NCI-H2029 (cell line): ENCODE measurements around the gene GPC1.

Experiments used
- DNase-seq: peaks from one replicate; lab custom pipeline; 2025; lab: John Stamatoyannopoulos, UW

The GPC1 gene

DNA sequence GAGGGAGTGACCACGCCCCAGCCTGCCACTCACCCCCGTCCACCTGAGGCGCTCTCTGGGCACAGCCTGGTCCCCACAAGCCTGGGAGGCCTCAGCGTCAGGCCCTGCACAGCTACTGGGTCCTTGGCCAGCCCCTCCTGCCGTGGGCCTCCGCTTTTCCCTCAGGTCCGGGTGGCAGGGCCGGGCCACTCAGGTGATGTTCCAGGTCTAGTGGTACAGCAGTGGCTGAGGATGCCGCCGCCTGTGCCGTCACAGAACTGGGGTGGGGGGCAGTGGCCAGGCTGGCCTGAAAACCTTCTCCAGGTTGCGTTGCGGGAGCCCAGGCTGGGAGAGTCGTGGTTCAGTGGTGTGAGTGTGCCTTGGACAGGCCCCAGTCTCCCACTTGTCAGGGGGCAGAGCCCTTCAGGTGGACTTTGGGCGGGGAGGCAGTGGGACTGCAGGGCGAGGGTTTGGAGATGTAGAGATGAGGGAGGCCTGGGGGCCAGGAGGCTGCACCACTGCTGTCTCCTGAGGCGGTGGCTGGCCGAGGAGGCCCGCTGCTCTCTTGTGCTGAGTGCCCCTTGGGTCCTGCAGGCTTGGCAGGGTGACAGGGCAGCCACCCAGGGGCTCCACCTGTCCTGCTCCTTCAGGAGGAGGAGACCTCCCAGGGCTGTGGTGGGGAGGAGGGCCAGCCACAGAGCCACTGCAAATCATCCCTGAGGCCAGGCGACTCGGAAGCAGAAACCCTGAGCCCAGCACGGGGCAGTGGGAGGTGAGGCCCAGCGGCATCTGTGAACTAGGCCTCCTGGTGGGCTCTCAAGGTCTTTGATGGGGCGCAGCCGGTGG lies 7.6 kb downstream of the GPC1 start:
- no peak for DNase-seq

DNA sequence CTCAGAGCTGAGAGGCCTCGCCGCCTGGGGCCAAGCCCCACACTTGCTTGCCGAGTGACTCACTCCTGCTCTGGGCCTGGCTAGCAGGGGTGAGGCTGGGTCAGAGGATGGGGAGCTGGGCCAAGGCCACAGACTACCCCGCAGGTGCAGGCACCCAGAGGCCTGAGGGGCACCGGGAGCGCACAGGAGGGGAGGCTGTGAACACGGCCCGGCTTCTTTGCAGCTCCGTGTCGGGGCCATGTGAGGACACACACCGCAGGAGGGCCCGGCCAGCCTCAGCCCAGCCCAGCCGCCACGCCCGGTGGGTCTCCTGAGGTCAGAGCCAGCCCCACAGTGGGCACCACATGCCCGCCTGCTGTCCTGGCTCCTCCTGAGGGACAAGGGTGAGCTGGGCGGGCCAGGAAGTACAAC lies 8.4 kb downstream of the GPC1 start:
- DNase-seq = no peak

DNA sequence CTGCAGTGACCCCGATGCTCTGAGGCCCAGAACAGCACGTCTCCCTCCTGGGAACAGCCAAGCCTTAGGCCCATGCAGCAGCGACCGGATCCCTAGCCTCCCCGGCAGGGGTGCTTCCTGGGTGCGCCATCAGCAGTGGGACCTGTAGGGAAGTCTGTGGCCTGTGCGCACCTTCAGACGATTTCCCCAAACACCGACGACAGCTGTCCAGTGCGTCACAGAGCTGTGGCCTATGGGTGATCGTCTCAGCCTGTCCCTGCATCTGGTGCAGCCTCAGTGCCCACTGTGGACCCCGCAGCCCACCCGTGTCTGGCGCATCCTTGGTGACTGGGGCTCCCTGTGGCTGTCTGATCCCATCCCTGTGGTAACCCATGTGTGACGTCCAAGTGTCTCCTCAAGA lies 9.0 kb downstream of the GPC1 start:
- no peak for DNase-seq

DNA sequence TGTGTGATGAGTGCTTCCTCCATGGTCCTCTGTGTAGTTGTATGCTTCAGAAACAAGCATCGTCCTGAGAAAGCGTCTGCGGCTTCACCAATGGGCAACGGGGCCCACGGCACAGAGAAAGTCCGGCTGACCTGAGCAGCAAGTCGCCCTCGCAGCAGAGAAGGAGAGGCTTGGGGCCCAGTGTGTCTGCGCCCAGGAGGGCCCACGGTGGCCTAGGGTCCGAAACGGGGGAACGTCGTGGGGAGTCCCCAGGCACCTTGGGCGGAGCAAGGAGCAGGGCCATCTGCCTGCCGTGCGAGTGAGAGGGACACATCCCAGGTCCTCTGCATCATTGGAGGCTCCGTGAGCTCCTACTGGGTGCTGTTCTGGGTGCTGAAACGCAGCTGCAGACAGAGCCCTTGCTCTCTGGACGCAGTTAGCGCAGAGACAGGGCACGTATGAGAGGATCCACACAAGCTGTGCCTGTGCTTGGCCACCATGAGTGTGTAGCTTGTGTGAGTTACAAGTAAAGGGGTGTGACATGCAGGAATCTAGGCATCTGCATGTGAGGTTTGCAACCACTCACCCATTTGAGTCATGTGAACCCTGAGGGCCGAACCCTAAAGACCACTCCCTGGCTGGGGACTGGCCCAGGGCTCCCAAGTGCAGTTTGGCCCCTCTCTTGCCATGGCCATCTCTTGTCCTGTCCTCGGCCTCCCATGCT lies 10.6 kb downstream of the GPC1 start:
- DNase-seq = no peak

DNA sequence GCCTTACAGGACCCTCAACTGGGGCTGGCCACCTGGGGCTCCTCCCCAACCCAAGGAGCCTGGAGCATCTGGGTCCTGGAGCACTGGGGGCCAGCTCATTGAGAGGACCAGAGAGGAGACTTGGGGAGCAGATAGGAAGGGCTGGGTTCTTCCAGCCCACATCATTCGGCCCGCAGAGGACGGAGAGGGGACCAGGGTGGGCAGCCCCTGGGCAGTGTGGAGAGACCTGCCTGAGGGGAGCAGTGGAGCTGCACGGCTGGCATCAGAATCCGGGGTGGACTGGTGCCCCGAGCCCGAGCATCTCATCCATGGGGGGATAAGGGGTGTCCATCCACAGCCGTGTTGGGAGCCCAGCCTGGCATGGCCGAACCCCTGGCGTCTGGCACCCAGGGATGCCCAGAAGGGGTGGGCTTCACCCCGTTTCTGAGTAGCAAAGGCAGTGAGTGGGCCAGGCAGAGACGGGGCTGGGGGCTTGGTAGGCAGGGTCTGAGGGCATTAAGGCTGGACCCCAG lies 11.3 kb downstream of the GPC1 start:
- no peak for DNase-seq

DNA sequence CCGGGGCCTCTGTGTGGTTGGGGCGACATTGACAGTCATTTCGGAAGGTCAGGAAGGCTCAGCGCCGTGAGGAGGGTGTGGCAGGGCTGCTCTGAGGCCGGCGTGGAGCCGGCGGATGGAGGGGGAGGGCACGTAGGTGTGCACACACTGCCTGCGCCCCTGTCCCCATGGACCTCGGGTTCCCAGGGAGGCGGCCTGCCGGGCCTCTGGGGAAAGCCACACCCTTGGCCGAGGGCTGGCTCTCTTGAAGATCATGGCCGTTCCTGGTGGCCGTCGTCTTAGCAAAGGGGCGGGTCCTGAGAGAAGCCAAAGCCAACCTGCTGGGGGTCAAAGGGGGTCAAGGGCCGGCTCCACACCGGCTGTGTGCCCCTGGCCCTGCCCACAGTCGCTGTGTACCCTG lies 11.9 kb downstream of the GPC1 start:
- no peak for DNase-seq

DNA sequence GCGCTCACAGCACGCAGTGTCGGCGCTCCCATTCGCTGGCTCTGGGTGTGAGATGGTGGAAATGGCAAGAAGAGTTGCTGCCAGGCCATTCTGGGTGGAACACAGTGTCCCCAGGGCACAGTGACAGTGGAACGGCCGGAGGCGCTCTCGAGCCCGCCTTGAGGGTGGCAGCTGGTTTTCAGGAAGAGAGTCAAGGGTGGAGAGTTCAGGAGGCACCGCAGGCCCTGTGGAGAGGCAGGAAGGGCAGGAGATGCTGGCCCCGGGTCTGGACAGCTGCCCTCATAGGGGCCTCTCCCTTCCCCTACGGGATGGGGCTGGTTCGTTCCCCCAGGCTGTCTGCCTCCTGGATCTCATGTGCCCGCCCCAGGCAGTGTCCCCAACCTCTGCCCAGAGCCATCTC lies 12.5 kb downstream of the GPC1 start:
- DNase-seq = no peak

DNA sequence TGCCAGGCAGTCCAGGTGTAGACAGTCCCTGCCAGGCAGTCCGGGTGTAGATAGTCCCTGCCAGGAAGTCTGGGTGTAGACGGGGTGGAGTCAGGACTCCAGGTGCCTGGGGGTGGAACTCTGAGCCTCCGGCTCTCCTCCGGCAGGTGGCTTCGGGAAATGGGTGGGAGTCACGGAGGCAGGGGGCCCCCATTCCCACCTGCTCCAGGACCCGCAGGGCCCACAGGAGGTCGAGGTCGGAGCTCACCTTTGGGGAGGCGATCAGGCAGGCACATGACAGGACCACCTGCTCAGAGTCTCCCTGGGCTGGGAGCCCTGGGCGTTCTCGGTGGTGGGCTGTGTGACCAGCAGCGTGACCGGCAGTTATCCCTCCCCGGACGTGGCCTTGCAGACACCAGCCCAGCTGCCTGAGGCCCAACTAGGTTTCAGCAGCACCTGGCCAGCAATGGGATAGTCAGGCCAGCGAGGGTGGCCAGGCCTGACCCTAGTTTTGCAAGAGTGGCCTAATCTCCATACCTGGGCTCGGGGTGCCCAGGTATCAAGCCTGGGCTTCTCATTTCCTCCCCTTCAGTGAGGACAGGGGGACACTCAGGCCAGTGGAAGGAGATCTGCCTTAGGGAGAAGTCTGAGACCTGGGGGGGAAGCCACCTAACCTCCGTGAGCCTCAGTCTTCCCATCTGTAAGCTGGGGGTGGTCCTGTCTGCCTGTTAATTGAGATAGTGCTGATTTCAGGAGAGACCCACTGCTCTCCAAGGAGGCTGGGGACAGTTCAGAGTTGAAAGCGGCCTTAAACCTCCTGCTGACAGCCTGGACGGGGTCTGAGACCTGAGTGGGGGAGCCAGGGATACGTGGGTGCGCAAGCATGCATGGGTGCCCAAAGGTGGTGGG lies 13.2 kb downstream of the GPC1 start:
- DNase-seq = no peak

DNA sequence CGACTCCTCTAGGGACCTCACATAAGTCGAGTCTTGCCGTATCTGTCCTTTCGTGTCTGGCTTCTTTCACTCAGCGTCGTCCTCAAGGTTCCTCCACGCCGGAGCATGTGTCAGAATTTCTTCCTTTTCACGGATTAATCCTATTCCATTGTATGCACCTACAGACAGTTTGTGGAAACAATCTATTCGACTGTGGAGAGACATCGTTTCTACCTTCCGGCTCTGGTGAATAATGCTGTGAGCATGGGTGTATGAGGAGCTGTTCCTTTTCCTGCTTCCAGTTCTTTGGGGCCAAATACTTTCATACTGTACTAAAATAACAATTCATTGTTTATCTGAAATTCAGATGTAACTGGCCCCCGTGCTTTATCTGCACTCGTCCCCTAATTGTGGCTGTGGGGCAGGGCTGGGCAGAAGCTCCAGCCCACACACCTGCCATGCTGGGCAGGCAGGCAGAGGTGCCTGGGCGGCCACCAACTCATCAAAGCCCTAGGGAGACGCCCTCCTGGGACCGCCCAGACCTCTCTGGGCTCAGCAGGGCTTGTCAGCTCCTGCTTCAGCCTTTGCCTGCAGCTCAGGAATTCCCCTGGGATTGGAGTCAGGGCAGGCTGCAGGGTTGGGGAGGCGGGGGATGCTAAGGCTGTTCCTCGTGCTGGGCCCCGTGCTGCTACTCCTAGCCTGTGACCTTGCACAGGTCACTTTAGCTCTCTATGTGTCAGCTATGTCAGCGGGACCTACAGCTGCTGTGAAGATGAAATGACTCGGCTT lies 14.5 kb downstream of the GPC1 start:
- DNase-seq = no peak

DNA sequence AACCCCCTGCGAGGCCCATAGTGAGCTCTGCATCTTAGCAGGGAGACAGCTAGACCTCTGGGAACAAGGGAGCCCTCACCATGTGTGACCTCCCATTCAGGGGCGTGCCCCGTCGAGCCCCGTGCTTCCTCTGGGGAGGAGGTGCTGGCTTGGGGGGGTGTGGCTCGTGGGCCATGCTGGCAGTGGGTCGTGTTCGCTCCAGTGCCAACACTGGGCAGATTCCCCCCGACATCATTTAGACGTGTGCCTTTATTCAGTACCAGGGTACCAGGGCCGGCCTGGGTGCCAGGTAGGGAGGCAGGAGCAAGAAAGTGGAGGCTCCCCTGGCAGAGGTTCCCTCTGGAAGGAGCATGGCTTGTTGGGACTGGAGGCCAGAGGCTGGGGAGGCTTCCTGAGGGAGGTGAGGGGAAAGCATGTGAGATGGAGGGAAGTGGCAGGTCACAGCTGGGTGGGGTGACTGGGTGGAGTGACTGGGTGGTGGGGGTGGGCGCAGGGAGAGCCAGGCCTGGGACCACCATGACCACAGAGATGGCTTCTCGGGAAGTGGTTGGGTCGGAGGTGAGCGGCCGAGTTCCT lies 15.2 kb downstream of the GPC1 start:
- DNase-seq = no peak

DNA sequence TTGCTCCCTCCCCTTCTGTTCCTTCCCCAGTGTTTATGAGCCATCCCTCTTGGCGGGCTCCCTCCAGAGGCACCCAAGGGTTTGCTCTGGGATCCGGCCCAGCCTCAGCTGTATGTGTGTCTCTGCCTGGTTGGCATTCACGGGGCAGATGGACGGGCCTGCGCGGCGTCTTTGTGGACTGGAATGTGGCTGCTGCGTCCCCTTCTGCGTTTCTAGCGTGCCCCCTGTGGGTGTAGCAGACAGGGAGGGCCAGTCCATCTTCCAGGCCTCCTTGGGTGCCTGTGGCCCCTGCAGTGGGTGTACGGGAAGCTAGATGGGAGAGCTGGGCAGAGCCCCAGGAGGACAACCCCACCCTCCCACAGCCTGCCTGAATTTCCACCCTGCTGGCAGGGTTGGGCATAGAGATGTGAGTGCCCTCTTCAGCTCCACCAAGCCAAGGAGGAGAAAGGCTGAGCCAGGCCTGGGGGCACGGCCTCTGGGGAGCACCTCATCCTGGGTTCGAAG lies 15.7 kb downstream of the GPC1 start:
- DNase-seq = no peak

DNA sequence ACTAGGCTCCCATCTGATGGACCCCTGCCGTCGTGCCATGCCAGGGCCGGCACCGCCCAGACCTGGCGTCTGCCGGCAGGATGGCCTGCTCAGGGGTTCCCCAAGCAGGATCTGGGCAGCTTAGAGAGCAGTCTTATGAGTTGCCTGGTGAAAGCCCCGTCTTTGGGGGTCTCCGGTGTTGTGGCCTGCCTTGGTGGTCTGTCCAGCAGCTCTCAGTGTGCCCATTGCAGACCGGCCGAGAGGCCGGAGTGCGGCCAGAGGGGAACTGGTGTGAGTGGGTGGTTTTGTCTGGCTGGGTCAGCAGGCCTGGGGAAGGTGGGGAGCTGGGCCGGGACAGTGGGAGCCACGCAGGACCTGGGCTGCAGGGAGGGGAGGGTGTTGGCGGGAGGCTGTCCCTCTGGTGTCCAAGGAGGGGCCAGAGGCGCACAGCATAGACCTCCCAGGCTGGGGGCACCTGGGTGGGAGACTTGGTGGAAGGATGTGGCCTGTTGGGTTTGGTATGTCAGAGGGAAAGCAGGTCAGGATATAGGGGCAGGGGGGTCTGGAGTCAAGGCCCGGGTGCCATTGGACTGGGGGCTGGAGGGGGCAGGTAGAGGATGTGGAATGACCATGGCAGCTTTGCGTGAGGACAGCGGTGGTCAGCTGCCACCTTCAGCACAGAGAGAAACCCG lies 16.5 kb downstream of the GPC1 start:
- DNase-seq = no peak

DNA sequence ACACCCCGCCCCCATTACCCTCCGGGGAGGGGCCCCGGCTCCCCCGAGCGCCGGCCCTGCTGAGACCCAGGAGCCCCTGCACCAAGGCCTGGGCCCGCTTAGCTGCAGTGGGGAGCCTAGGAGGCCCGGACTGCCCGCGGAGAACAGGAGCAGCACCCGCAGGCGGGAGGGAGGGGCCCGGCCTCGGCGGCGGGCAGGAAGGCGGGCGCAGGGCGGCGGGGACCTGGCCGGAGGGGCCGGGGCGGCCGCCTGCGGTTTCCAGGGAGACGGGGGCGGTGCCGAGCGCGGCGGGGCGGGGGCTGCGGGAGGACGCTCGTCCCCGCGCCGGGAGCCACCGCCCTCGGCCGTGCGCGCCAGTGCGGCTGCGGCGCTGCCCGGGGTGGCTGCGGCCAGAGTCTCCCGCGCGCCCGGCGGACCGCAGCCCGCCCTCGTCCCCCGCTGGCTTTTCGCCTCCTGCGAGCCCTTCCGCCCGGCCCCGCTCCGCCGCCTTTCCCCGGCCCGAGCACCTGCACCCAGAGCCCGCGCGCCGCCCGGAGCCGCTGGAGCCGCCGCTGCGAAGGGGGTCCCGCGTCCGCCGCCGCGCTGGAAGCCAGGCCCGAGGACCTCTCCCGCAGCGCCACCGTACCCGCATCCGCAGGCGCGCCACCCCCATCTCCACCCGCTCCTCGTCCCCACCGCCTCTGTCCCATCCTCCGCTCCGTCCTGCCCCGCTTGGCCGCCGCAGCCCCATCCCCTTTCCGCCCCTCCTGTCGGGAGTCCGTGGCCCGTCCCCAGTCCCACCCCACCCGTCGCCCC lies 17.2 kb downstream of the GPC1 start:
- DNase-seq = peak; percentile 16

DNA sequence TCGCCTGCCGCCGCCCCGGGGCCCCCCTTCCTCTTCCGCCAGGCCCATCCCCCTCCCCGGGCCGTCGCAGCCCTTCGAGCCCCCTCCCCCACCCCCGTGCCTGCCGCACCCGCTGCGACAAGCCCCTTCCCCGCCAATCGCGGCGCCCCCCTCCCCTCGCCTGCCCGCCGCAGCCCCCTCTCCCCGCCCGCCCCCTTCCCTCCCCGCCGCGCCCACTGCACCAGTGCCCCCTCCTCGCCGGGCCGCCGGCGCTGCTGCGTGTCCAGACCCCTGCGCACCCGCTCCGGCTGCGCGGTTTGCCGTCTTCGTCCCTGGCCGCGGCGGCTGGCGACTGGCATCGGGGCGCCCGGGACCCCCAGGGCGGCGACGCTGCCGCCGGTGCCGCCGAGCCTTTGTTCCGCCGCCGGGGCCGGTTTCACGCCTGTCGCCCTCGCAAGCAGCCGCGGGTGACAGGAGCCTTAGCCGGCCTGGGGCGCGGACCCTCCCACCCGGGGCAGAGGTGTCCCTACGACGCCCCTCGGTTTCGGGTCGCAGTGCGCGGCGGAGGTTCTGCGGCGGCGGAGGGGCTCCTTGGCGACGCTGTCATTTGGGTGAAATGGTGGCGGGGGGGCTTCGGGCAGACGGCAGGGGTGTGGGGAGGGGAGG lies 18.1 kb downstream of the GPC1 start:
- DNase-seq = no peak

DNA sequence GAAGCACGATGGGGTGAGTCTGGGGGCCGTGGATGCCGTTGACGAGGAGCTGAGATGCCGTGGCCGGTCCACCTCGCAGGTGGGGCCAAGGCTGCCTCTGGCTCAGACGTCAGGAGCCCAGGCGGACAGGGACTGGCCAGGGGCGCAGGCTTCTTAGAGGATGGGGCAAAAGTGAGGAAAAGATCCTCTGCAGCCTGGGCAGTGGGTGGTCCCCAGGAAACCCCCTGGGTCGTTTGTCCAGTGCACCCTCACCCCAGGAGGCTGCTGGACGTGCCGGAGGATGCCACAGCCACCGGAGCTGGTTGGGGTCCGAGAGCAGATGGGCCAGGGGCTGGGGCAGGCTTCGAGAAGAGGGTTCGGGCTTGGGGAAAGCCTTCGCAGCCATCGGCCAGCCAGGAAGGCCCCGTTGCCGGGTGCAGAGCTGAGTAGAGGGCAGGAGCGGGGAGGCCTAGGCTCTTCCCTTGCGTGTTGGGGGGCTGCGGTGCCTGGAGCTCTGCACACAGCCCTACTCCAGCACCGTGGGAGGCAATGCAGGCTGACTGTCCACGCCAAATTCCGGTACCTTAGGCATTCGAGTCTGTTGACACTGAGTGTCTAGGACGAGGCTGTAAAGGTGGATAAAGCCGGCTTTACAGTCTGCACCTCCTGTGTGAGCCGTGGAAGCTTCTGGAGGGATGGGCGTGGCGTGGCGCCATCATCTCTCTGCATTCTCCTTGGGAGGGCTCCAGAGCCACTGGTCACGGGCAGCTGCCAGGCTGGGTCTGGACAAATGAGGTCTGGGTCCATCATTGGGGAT lies 18.8 kb downstream of the GPC1 start:
- DNase-seq = no peak

DNA sequence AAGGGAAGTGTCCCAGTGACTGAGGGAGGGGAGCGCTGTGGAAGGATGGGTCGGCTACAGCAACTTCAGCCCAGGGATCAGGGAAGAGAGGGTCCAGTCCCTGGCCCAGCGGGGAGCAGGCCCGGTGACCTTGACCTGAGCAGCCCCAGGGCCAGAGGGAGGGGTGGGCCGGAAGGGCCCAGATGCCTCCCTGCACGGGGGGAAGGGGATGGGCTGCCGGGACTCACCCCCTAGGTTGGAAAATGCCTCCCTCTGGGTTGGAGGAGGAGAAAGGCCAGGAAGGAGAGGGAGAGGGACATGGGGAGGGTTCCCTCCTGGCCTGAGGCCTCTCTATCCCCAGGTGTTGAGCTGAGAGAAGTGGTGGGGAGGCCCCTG lies 19.8 kb downstream of the GPC1 start:
- no peak for DNase-seq

DNA sequence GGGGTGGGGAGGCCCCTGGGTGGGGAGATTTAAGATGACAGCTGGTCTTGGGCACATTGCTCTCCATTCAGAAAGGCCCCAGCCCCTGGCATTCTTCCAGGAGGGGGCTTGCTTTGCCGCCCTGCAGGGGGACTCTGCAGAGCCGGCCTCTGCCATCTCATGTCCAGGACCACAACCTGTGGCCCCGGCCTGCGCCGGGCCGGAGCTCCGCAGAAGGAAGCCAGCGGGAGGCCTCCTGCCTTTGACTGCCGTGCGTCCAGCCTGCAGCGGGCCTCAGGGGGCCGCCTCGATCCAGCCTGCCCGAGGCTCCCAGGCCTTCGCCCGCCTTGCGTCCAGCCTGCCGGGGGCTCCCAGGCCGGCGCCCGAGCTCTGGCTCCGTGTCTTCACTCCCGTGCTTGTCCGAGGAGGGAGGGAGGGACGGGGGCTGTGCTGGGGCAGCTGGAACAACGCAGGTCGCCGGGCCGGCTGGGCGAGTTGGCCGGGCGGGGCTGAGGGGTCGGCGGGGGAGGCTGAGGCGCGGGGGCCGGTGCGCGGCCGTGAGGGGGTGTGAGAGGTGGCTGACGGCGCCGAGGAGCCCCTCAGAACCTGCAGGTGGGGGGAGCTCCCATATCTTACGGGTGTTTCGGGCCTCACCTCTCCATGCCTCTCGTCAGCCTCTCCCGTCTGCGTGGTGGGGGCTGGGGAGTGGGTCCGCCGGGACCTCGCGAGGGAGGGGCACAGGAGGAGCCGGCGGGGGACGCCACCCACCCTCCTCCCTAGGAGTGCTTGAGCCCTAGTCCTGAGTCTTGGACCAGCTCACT lies 20.4 kb downstream of the GPC1 start:
- no peak for DNase-seq
